ENCODE measurements around the gene PRKD3.

PRKD3 gene

GRCh38 chr2:37342591-37343220 lies 18.1 kb upstream of the PRKD3 start:
- no peak for DNase-seq

GRCh38 chr2:37340637-37341036 lies 16.0 kb upstream of the PRKD3 start:
- DNase-seq, result no peak

GRCh38 chr2:37338933-37339332 lies 14.3 kb upstream of the PRKD3 start:
- DNase-seq, result no peak

GRCh38 chr2:37337620-37338280 lies 13.1 kb upstream of the PRKD3 start:
- no peak for DNase-seq

- no peak for DNase-seq
Observed at GRCh38 chr2:37335604-37336003, 11.0 kb upstream of the PRKD3 start.

- DNase-seq, result no peak
Observed at GRCh38 chr2:37333256-37333655, 8.6 kb upstream of the PRKD3 start.

GRCh38 chr2:37332560-37332959 lies 7.9 kb upstream of the PRKD3 start:
- DNase-seq, result no peak

GRCh38 chr2:37330681-37331080 lies 6.0 kb upstream of the PRKD3 start:
- DNase-seq, result no peak

- DNase-seq, result no peak
Observed at GRCh38 chr2:37326866-37327634, 2.4 kb upstream of the PRKD3 start.

GRCh38 chr2:37326285-37326684 lies 1.7 kb upstream of the PRKD3 start:
- no peak for DNase-seq

- no peak for DNase-seq
Observed at GRCh38 chr2:37325625-37326071, 1.0 kb upstream of the PRKD3 start.

GRCh38 chr2:37324536-37324785 lies 172 bp downstream of the PRKD3 start:
- DNase-seq, result no peak

- DNase-seq, result no peak
Observed at GRCh38 chr2:37323781-37324535, 675 bp downstream of the PRKD3 start.

- no peak for DNase-seq
Observed at GRCh38 chr2:37323176-37323780, 1.4 kb downstream of the PRKD3 start.

- no peak for DNase-seq
Observed at GRCh38 chr2:37322368-37322767, 2.3 kb downstream of the PRKD3 start.

- no peak for DNase-seq
Observed at GRCh38 chr2:37321029-37321682, 3.5 kb downstream of the PRKD3 start.

- DNase-seq, result no peak
Observed at GRCh38 chr2:37319754-37320609, 4.7 kb downstream of the PRKD3 start.

GRCh38 chr2:37318401-37318800 lies 6.2 kb downstream of the PRKD3 start:
- DNase-seq, result no peak

- DNase-seq, result no peak
Observed at GRCh38 chr2:37317746-37318145, 6.9 kb downstream of the PRKD3 start.

GRCh38 chr2:37316181-37316580 lies 8.5 kb downstream of the PRKD3 start:
- no peak for DNase-seq

GRCh38 chr2:37315364-37315763 lies 9.3 kb downstream of the PRKD3 start:
- no peak for DNase-seq

GRCh38 chr2:37307500-37307899 lies 17.1 kb downstream of the PRKD3 start:
- DNase-seq, result no peak
